HEK293 (cell line): Measurements from ENCODE around the gene GSG1L.

Experiments
- CTCF ChIA-PET: fragments of 350-600 bp; formaldehyde crosslinking; extraction: SDS; loops from one replicate; lab custom pipeline; 2021; ENCODE audit warnings: antibody characterized with exemption; lab: Yijun Ruan, JAX
- POLR2A ChIA-PET: fragments of 300-600 bp; formaldehyde crosslinking; extraction: SDS; loops from one replicate; lab custom pipeline; 2020; ENCODE audit warnings: antibody characterized with exemption, inconsistent platforms; lab: Yijun Ruan, JAX
- H3K27ac ChIP-seq: fragments of 200-500 bp; sonication (Bioruptor generic); 2 replicates; pipeline ENCODE4 v1.5.1; 2014; ENCODE audit warnings: low read depth, low read length, control low read depth, inconsistent platforms; ENCODE audit errors: extremely low read depth
- H3K36me3 ChIP-seq, 2 experiments: fragments of 200-500 bp in 1 of 2; sonication (Bioruptor generic) in 1 of 2; 1 replicate in 1 of 2; 2 replicates in 1 of 2; pipeline ENCODE4 v1.5.1; 2014 to 2017; ENCODE audit warnings: inconsistent platforms in 2 of 2, low read length in 2 of 2; ENCODE audit not compliant: control insufficient read depth in 2 of 2, insufficient read depth in 1 of 2
- H3K4me1 ChIP-seq: fragments of 200-500 bp; sonication (Bioruptor generic); 2 replicates; pipeline ENCODE4 v1.5.1; 2014; ENCODE audit warnings: mild to moderate bottlenecking, low read length, inconsistent platforms; ENCODE audit not compliant: control insufficient read depth, insufficient read depth
- H3K4me3 ChIP-seq: 2 replicates; pipeline ENCODE4 v1.5.1; 2011; ENCODE audit warnings: low read depth, mild to moderate bottlenecking, control low read depth, low read length, moderate library complexity
- H3K9me3 ChIP-seq: fragments of 200-500 bp; sonication (Bioruptor generic); 2 replicates; pipeline ENCODE4 v1.5.1; 2014; ENCODE audit warnings: low read depth, low read length, inconsistent platforms; ENCODE audit not compliant: control insufficient read depth, insufficient read depth
- EGR2 ChIP-seq: fragments of 450-650 bp; formaldehyde crosslinking; IDR thresholded peaks from 2 replicates; pipeline ENCODE4 v1.5.1; 2016; ENCODE audit warnings: low read depth, missing biosample characterization, missing genetic modification characterization
- KLF7 ChIP-seq: fragments of 450-650 bp; formaldehyde crosslinking; IDR thresholded peaks from 2 replicates; pipeline ENCODE4 v1.5.1; 2016; ENCODE audit warnings: missing biosample characterization, missing genetic modification characterization, borderline replicate concordance
- REPIN1 ChIP-seq: fragments of 450-650 bp; formaldehyde crosslinking; IDR thresholded peaks from 2 replicates; pipeline ENCODE4 v1.5.1; 2017; ENCODE audit warnings: missing biosample characterization, missing genetic modification characterization, low read depth
- SP7 ChIP-seq: fragments of 450-650 bp; formaldehyde crosslinking; IDR thresholded peaks from 2 replicates; pipeline ENCODE4 v1.5.1; 2016; ENCODE audit warnings: missing biosample characterization, missing genetic modification characterization
- YY1 ChIP-seq: fragments of 450-650 bp; formaldehyde crosslinking; IDR thresholded peaks from 2 replicates; pipeline ENCODE4 v1.5.1; 2018; ENCODE audit warnings: missing biosample characterization, missing genetic modification characterization
- ZBTB20 ChIP-seq: fragments of 450-650 bp; formaldehyde crosslinking; IDR thresholded peaks from 2 replicates; pipeline ENCODE4 v1.5.1; 2016; ENCODE audit warnings: missing biosample characterization, missing genetic modification characterization
- ZFP3 ChIP-seq: fragments of 450-650 bp; formaldehyde crosslinking; IDR thresholded peaks from 2 replicates; pipeline ENCODE4 v1.5.1; 2016; ENCODE audit warnings: low read depth, missing biosample characterization, missing genetic modification characterization
- ZNF155 ChIP-seq: fragments of 450-650 bp; formaldehyde crosslinking; IDR thresholded peaks from 2 replicates; pipeline ENCODE4 v1.5.1; 2016; ENCODE audit warnings: missing biosample characterization, missing genetic modification characterization
- ZNF16 ChIP-seq: fragments of 450-650 bp; formaldehyde crosslinking; IDR thresholded peaks from 2 replicates; pipeline ENCODE4 v1.5.1; 2016; ENCODE audit warnings: low read depth, missing biosample characterization, missing genetic modification characterization
- ZNF174 ChIP-seq: fragments of 450-650 bp; formaldehyde crosslinking; IDR thresholded peaks from 2 replicates; pipeline ENCODE4 v1.5.0; 2017; ENCODE audit warnings: missing biosample characterization, mild to moderate bottlenecking, missing genetic modification characterization
- ZNF248 ChIP-seq: fragments of 450-650 bp; formaldehyde crosslinking; IDR thresholded peaks from 2 replicates; pipeline ENCODE4 v1.5.1; 2017; ENCODE audit warnings: missing biosample characterization, missing genetic modification characterization
- ZNF266 ChIP-seq: fragments of 450-650 bp; formaldehyde crosslinking; IDR thresholded peaks from 2 replicates; pipeline ENCODE4 v1.5.1; 2016; ENCODE audit warnings: missing biosample characterization, missing genetic modification characterization, low read depth
- ZNF292 ChIP-seq: fragments of 450-650 bp; formaldehyde crosslinking; IDR thresholded peaks from 2 replicates; pipeline ENCODE4 v1.5.1; 2016; ENCODE audit warnings: low read depth, missing biosample characterization, missing genetic modification characterization, borderline replicate concordance
- ZNF37A ChIP-seq: fragments of 450-650 bp; IDR thresholded peaks from 2 replicates; pipeline ENCODE4 v1.5.1; 2018; ENCODE audit warnings: missing biosample characterization, missing genetic modification characterization
- ZNF391 ChIP-seq: fragments of 450-650 bp; formaldehyde crosslinking; IDR thresholded peaks from 2 replicates; pipeline ENCODE4 v1.5.1; 2016; ENCODE audit warnings: low read depth, missing biosample characterization, missing genetic modification characterization, borderline replicate concordance
- ZNF548 ChIP-seq: fragments of 450-650 bp; formaldehyde crosslinking; IDR thresholded peaks from 2 replicates; pipeline ENCODE4 v1.5.1; 2016; ENCODE audit warnings: missing biosample characterization, missing genetic modification characterization
- ZNF560 ChIP-seq: fragments of 450-650 bp; formaldehyde crosslinking; IDR thresholded peaks from 2 replicates; pipeline ENCODE4 v1.5.1; 2017; ENCODE audit warnings: missing biosample characterization, missing genetic modification characterization, borderline replicate concordance
- ZNF596 ChIP-seq: fragments of 450-650 bp; IDR thresholded peaks from 2 replicates; pipeline ENCODE4 v1.5.0; 2018; ENCODE audit warnings: missing biosample characterization, mild to moderate bottlenecking, missing genetic modification characterization, moderate library complexity
- ZNF76 ChIP-seq: fragments of 450-650 bp; formaldehyde crosslinking; IDR thresholded peaks from 2 replicates; pipeline ENCODE4; 2016; ENCODE audit warnings: low read depth, missing biosample characterization, missing genetic modification characterization, borderline replicate concordance
- ZNF768 ChIP-seq: fragments of 450-650 bp; formaldehyde crosslinking; IDR thresholded peaks from 2 replicates; pipeline ENCODE4 v1.5.1; 2018; ENCODE audit warnings: missing biosample characterization, mild to moderate bottlenecking, missing genetic modification characterization
- TF ChIP-seq, protein P1 (sequence below): fragments of 450-650 bp; formaldehyde crosslinking; IDR thresholded peaks from 2 replicates; pipeline ENCODE4 v1.5.1; 2016; ENCODE audit warnings: missing biosample characterization, missing genetic modification characterization, borderline replicate concordance
- TF ChIP-seq, protein P2 (sequence below): fragments of 450-650 bp; formaldehyde crosslinking; optimal IDR thresholded peaks from 2 replicates; pipeline ENCODE3; 2016; ENCODE audit warnings: missing biosample characterization, mild to moderate bottlenecking, missing genetic modification characterization
- TF ChIP-seq, protein P3 (sequence below): fragments of 450-650 bp; formaldehyde crosslinking; IDR thresholded peaks from 2 replicates; pipeline ENCODE4 v1.5.1; 2016; ENCODE audit warnings: missing biosample characterization, missing genetic modification characterization

Gene GSG1L

DNA sequence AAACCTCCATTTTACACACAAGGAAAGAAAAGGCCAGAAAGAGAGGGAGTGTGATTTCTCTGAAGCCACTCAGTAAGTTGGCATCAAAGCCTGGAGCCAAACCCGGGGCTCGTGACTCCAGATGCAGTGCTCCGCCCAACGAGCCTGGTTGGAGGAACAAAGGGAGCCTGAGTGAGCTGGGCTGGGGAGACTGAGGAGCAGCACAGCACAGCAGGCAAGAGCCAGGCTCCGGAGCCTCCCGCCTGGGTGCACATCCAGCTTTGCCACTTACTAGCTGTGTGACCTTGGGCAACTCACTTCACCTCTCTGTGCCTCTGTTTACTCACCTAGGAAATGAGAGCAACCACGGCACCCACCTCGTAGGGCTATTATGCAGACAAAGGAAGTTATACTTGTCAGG is 5.6 kb downstream of the GSG1L start:
- Histone ChIP-seq H3K36me3 (no peaks in the 10 kb centered on the region), H3K27ac (no peak overlapping the region), H3K4me3 (no peak overlapping the region), H3K9me3 (no peaks in the 10 kb centered on the region), H3K4me1 (no peaks in the 10 kb centered on the region)
- TF ChIP-seq YY1 (tag by site-specific recombination) (no peak), ZNF292 (tag by site-specific recombination) (no peak), SP7 (tag by site-specific recombination) (no peak), ZNF391 (no peak), ZNF768 (tag by site-specific recombination) (peak; percentile 29), ZNF560 (tag by site-specific recombination) (no peak), ZNF37A (tag by site-specific recombination) (no peak), ZNF16 (tag by site-specific recombination) (no peak), ZNF76 (tag by site-specific recombination) (no peak)
- POLR2A ChIA-PET: no interaction called here
- CTCF ChIA-PET: no interaction called here

DNA sequence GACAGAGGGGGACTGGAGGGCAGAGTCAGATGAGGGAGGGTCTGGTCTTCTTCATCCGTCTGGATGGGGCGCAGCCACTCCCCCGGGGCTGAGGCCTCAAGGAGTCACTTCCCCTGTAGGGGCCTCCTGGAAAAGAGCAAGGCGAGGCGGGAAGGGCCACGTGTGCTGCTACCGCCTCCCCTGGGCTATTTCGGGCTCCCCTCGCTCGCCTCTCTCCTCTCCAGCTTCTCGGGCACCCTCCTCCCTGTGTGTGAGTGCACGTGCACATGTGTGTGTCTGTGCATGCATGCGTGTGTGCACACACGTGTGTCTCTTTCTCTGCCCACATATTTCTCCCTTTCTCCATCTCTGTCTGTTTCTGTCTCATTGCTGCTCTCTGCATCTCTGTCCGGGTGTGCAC is 10.1 kb downstream of the GSG1L start:
- Histone ChIP-seq H3K9me3 (no peaks in the 10 kb centered on the region), H3K4me1 (no peaks in the 10 kb centered on the region), H3K4me3 (no peak overlapping the region), H3K27ac (no peak overlapping the region), H3K36me3 (no peaks in the 10 kb centered on the region; a peak in 1 of 3 replicates)
- TF ChIP-seq ZBTB20 (tag by site-specific recombination) (no peak), EGR2 (no peak), ZNF266 (tag by site-specific recombination) (no peak), ZNF596 (no peak), ZFP3 (no peak), ZNF174 (tag by site-specific recombination) (no peak), KLF7 (tag by site-specific recombination) (no peak), REPIN1 (tag by site-specific recombination) (no peak), ZNF248 (no peak), ZNF548 (tag by site-specific recombination) (no peak), ZNF155 (tag by site-specific recombination) (no peak)
- TF ChIP-seq, protein P1, sequence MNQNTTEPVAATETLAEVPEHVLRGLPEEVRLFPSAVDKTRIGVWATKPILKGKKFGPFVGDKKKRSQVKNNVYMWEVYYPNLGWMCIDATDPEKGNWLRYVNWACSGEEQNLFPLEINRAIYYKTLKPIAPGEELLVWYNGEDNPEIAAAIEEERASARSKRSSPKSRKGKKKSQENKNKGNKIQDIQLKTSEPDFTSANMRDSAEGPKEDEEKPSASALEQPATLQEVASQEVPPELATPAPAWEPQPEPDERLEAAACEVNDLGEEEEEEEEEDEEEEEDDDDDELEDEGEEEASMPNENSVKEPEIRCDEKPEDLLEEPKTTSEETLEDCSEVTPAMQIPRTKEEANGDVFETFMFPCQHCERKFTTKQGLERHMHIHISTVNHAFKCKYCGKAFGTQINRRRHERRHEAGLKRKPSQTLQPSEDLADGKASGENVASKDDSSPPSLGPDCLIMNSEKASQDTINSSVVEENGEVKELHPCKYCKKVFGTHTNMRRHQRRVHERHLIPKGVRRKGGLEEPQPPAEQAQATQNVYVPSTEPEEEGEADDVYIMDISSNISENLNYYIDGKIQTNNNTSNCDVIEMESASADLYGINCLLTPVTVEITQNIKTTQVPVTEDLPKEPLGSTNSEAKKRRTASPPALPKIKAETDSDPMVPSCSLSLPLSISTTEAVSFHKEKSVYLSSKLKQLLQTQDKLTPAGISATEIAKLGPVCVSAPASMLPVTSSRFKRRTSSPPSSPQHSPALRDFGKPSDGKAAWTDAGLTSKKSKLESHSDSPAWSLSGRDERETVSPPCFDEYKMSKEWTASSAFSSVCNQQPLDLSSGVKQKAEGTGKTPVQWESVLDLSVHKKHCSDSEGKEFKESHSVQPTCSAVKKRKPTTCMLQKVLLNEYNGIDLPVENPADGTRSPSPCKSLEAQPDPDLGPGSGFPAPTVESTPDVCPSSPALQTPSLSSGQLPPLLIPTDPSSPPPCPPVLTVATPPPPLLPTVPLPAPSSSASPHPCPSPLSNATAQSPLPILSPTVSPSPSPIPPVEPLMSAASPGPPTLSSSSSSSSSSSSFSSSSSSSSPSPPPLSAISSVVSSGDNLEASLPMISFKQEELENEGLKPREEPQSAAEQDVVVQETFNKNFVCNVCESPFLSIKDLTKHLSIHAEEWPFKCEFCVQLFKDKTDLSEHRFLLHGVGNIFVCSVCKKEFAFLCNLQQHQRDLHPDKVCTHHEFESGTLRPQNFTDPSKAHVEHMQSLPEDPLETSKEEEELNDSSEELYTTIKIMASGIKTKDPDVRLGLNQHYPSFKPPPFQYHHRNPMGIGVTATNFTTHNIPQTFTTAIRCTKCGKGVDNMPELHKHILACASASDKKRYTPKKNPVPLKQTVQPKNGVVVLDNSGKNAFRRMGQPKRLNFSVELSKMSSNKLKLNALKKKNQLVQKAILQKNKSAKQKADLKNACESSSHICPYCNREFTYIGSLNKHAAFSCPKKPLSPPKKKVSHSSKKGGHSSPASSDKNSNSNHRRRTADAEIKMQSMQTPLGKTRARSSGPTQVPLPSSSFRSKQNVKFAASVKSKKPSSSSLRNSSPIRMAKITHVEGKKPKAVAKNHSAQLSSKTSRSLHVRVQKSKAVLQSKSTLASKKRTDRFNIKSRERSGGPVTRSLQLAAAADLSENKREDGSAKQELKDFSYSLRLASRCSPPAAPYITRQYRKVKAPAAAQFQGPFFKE (tag by site-specific recombination): no peak
- TF ChIP-seq, protein P2, sequence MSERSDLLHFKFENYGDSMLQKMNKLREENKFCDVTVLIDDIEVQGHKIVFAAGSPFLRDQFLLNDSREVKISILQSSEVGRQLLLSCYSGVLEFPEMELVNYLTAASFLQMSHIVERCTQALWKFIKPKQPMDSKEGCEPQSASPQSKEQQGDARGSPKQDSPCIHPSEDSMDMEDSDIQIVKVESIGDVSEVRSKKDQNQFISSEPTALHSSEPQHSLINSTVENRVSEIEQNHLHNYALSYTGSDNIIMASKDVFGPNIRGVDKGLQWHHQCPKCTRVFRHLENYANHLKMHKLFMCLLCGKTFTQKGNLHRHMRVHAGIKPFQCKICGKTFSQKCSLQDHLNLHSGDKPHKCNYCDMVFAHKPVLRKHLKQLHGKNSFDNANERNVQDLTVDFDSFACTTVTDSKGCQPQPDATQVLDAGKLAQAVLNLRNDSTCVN (tag by site-specific recombination): no peak
- TF ChIP-seq, protein P3, sequence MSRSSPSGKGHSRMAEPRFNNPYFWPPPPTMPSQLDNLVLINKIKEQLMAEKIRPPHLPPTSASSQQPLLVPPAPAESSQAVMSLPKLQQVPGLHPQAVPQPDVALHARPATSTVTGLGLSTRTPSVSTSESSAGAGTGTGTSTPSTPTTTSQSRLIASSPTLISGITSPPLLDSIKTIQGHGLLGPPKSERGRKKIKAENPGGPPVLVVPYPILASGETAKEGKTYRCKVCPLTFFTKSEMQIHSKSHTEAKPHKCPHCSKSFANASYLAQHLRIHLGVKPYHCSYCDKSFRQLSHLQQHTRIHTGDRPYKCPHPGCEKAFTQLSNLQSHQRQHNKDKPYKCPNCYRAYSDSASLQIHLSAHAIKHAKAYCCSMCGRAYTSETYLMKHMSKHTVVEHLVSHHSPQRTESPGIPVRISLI (tag by site-specific recombination): no peak
- ChIA-PET CTCF (interaction anchor here (0.7 kb wide), 1 partner anchor 434 kb away, joined by 3 read pairs; no protein-coding TSS in a partner anchor), POLR2A (no interaction called here)
